NCI-H2227 (cell line): ENCODE results near the gene CBX8.

ENCODE experiments used
- DNase-seq: peaks from one replicate; lab custom pipeline; 2025; ENCODE audit not compliant: unreplicated experiment; lab: John Stamatoyannopoulos, UW

CBX8 gene

DNA sequence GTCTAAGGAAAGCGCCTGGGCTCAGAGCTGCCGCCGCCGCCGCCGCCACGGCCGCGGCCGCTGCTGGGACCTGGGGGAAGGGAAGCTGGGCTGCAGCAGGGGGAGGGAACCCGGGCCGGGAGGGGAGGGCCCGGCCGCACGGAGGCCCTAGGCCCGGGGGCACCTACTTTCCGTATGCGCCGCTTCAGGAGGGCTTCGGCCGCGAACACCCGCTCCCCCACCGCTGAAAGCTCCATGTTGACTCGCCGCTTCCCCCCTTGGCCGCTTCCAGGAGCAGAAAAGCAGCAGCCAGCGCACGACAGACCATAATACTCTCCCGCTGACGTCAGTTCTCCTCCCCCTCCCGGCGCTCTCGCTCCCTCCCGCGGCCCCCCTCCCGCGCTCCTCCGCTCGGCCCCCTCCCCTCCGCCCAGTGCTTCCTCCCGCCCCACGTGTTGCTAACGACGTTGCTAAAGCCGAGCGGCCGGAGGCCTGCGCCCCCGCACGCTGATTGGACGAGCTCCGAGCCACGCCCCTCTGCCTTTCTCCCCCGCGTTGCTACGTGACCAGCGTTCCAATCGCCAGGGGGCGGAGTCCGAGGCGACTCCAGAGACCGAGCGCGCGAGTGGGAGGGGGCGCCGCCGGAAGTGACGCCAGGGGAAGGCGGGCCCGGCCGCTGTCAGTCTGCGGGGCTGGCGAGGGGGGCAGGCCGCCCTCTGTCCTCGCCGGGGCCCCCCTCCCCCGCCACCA, at the start of gene CBX8:
Gene CBX8 (minus strand): TSS at position 315 of the 729 bp plus-strand sequence. CDS start 79 bp downstream, at position 236.
- DNase-seq = peak; percentile 100

GRCh38 chr17:79845601-79845949, 48.7 kb upstream of the CBX8 start:
- peak; percentile 20 for DNase-seq

DNA sequence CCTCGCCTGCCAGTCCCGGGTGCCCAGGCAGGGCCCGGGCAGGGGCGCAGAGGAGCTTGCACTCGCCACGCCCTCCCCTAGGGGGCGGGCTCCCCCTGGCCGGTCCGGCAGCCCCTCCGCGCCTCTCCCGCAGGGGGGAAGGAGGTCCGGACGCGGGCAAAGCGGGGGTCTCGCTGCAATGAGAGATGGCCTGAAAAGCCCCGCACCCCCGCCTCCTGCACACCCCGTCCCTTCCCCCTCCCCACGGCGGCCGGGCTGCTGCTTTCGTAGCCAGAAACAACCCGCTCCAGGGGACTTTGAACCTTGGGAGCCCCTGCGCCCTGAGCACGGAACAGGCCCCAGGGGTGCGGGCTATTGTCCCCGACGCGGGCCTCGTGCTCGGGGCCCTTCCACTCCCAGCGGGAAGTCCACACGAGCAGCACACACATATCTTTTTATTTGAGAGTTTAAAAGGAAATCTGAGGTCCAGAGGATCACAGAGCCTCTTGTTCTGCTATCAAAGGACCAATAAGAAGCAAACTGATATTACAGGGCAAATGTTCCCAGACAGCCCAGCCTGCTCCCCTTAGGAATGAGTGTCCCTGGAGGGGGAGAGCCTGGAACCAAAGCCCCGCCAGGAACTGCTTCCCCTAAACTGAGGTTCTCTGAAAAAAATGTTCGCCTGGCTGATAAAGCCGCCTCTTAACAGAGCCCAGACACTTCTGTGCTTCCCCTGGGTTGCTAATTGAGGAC, 48.2 kb upstream of the CBX8 start:
- peak; percentile 68 for DNase-seq

- peak; percentile 76 for DNase-seq
Measured at GRCh38 chr17:79843816-79844800, 47.2 kb upstream of the CBX8 start.

GRCh38 chr17:79843474-79843815, 46.6 kb upstream of the CBX8 start:
- no peak for DNase-seq

GRCh38 chr17:79842656-79843473, 46.0 kb upstream of the CBX8 start:
- DNase-seq = peak; percentile 45

DNA sequence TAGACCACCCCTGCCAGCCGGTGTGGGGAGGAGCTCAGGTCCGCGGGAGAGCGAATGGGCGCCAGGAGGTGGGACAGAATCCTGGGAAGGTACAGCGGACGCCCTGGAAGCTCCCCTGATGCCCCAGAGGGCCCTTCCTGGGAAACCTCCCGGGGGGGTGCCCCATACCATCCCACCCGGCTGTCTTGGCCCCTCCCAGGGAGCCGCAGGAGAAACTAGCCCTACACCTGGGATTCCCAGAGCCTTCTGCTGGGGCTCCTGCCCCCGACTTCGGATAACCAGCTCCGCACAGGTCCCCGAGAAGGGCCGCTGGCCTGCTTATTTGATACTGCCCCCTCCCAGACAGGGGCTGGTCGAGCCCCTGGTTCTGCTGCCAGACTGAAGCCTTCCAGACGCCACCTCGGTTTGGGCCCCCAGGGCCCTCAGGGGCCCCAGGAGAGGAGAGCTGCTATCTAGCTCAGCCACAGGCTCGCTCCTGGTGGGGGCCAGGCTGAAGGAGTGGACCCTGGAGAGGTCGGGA, 45.3 kb upstream of the CBX8 start:
- DNase-seq = no peak

GRCh38 chr17:79841369-79842135, 44.7 kb upstream of the CBX8 start:
- no peak for DNase-seq

DNA sequence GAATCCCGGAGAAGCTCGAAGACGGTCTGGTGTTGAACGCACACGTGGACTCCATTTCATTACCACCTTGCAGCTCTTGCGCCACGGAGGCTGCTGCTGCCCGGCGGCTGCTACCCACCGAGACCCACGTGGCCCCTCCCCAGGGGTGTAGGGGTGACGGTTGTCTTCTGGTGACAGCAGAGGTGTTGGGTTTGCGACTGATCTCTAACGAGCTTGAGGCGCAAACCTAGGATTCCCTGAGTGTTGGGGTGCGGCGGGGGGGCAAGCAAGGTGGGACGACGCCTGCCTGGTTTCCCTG, 44.1 kb upstream of the CBX8 start:
- no peak for DNase-seq

DNA sequence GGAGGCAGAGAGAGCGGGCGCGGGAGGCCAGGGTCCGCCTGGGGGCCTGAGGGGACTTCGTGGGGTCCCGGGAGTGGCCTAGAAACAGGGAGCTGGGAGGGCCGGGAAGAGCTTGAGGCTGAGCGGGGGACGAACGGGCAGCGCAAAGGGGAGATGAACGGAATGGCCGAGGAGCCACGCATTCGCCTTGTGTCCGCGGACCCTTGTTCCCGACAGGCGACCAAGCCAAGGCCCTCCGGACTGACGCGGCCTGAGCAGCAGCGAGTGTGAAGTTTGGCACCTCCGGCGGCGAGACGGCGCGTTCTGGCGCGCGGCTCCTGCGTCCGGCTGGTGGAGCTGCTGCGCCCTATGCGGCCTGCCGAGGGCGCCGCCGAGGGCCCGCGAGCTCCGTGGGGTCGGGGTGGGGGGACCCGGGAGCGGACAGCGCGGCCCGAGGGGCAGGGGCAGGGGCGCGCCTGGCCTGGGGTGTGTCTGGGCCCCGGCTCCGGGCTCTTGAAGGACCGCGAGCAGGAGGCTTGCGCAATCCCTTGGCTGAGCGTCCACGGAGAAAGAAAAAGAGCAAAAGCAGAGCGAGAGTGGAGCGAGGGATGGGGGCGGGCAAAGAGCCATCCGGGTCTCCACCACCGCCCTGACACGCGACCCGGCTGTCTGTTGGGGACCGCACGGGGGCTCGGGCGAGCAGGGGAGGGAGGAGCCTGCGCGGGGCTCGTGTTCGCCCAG, 43.6 kb upstream of the CBX8 start:
- DNase-seq = peak; percentile 61

GRCh38 chr17:79839356-79840268, 42.7 kb upstream of the CBX8 start, which contains the start of gene CBX4:
Gene CBX4 (minus strand): TSS chr17:79839440. CDS start chr17:79839251, 189 bp downstream.
- peak; percentile 97 for DNase-seq

DNA sequence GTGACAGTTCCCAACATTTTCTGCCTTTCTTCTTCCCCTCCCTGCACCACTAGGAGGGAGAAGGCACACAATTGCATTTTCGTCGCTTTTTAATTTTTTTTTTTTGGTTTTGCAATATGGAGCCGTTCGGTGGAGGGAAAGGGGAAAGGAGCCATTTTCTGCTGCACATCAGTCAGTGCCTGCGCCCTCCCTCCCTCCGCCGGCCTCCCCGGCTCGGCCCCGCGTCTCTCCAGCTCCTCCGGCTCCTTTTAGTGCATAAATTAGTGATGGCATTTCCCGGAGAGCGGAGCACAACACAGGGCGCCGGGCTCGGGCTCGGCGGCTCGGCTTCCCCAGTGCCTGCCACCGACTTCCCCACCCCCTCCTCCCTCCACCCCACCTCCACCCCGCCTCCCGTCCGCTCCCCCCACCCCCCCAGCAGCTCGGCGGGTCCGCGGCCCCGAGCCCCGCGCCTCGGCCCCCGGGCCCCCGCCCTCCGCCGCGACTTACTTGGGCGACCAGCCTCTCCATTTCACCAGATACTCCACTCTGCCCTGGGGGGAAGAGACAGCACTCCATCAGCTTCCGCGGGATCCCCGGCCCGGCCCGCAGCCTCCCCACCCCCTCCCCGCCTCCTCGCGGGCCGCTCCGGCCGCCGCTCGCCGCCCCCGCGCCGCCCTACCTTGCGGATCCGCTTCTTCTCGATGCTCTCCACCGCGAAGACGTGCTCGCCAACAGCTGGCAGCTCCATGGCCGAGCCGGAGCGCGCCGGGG, 41.8 kb upstream of the CBX8 start:
- DNase-seq = peak; percentile 80

DNA sequence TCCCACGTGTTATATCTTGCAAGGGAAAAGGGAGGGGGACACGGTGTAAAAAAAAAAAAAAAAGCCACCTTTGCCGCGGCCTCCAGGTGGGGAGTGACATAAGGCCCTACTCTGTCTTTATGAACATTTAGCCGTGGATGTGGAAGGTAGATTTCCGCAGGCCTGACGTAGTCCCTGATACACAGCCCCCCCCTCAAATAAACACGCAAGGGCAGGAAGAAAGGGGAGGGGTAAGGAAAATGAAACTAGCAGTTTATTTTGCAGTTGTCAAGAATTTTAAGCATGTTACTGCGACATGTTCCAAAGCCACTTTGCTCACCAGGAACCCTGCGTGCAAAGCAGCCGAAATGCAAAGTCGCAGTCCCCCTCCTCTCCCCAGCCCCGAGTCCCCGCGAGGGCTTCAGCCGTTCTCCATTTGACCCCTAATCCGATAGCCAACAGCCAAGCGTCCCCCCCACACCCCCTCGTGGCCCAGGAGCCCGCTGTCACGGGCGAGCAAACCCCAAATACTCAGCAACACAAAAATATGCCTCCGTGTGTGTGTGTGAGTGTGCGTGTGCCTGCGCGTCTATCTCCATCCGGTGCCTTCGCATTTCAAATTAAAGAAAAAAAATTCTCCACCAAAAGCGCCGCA, 41.1 kb upstream of the CBX8 start:
- DNase-seq = peak; percentile 71

- peak; percentile 46 for DNase-seq
Measured at GRCh38 chr17:79836972-79837887, 40.4 kb upstream of the CBX8 start.

GRCh38 chr17:79836510-79836971, 39.7 kb upstream of the CBX8 start:
- no peak for DNase-seq
